ENCODE data around the gene ADK.

ADK gene

GRCh38 chr10:74755273-74755672 lies 604.3 kb downstream of the ADK start:
- no peak for DNase-seq

All from activated effector memory CD4-positive, alpha-beta T cell treated with anti-CD3 and anti-CD28 coated beads, Interleukin-2, amount 50 U/mL, for 16 hours (primary cell).